B cell (primary cell): ENCODE results near the gene TPCN2. TPM values are rescaled to one million over a fixed set of nuclear protein-coding genes. Genes with fewer than 3 reads are reported as not detected.

ENCODE experiments used
- ATAC-seq: fragments of 200-7000 bp; cut with Tn5 transposase; one replicate; pipeline ENCODE4 v1.10.0; 2021; ENCODE audit warnings: low read depth, mild to moderate bottlenecking, moderate number of reproducible peaks, moderate library complexity
- CTCF ChIA-PET: fragments of 350-600 bp; sonication (Branson Sonifier 250); formaldehyde crosslinking; loops from one replicate; lab custom pipeline; 2021; ENCODE audit warnings: antibody characterized with exemption, inconsistent platforms; lab: Charles Lee
- POLR2A ChIA-PET: fragments of 350-600 bp; sonication (Branson Sonifier 250); formaldehyde crosslinking; loops from one replicate; lab custom pipeline; 2021; ENCODE audit warnings: antibody characterized with exemption; lab: Charles Lee
- DNase-seq: peaks from one replicate; pipeline ENCODE4 v3.0.0; 2013
- H2AFZ ChIP-seq: 2 replicates; pipeline ENCODE4 v1.6.1; 2012; ENCODE audit warnings: mild to moderate bottlenecking, low read depth, low read length; ENCODE audit not compliant: insufficient read depth, poor library complexity, severe bottlenecking
- H3K27ac ChIP-seq, 2 donors: 1 replicate in 1 of 2; 2 replicates in 1 of 2; pipeline ENCODE4 v1.5.1; 2012 to 2013; ENCODE audit warnings: low read length in 2 of 2, mild to moderate bottlenecking in 2 of 2, moderate library complexity in 1 of 2
- H3K27me3 ChIP-seq, 4 experiments: fragments of 200-600 bp in 1 of 4; sonication (generic) in 1 of 4; replicated peaks in 1 of 4; 1 replicate in 2 of 4; 2 replicates in 2 of 4; pipeline versions ENCODE4 v1.6.1 to v1.7.0; 2013 to 2016; ENCODE audit warnings: low read length in 3 of 4, mild to moderate bottlenecking in 2 of 4, mixed read lengths in 1 of 4, moderate library complexity in 1 of 4; ENCODE audit not compliant: insufficient read depth in 4 of 4, control insufficient read depth in 3 of 4; ENCODE audit errors: control extremely low read depth in 1 of 4
- H3K36me3 ChIP-seq, 2 experiments: replicated peaks in 1 of 2; 1 replicate in 1 of 2; 2 replicates in 1 of 2; pipeline versions ENCODE4 v1.6.1 to v1.7.1; 2013; ENCODE audit warnings: low read length in 1 of 2; ENCODE audit not compliant: insufficient read depth in 2 of 2, control insufficient read depth in 1 of 2; ENCODE audit errors: control extremely low read depth in 1 of 2, extremely low read depth in 1 of 2
- H3K4me1 ChIP-seq, 2 donors: fragments of 200-600 bp in 1 of 2; sonication (generic) in 1 of 2; 1 replicate in 1 of 2; 2 replicates in 1 of 2; pipeline versions ENCODE4 v1.5.1 to v1.6.1; 2013 to 2017; ENCODE audit warnings: low read length in 2 of 2; ENCODE audit not compliant: control insufficient read depth in 2 of 2, insufficient read depth in 2 of 2
- H3K4me2 ChIP-seq: replicated peaks from 2 replicates; pipeline ENCODE3; 2012; ENCODE audit warnings: mild to moderate bottlenecking, low read depth, low read length; ENCODE audit not compliant: poor library complexity, severe bottlenecking
- H3K4me3 ChIP-seq, 5 experiments: fragments of 200-600 bp in 1 of 5; sonication (generic) in 1 of 5; 1 replicate in 3 of 5; 2 replicates in 2 of 5; pipeline versions ENCODE4 v1.5.1 to v1.7.0; 2011 to 2016; ENCODE audit warnings: low read length in 4 of 5, mild to moderate bottlenecking in 4 of 5, low read depth in 2 of 5, control low read depth in 1 of 5, moderate library complexity in 1 of 5; ENCODE audit not compliant: insufficient read depth in 1 of 5; ENCODE audit errors: control extremely low read depth in 1 of 5, extremely low read depth in 1 of 5
- H3K79me2 ChIP-seq: fragments of 200-600 bp; sonication (generic); one replicate; pipeline ENCODE4 v1.6.0; 2016; ENCODE audit warnings: low read length; ENCODE audit not compliant: control insufficient read depth, insufficient read depth
- H3K9ac ChIP-seq: fragments of 200-600 bp; sonication (generic); 2 replicates; pipeline ENCODE4 v1.6.1; 2017; ENCODE audit warnings: mild to moderate bottlenecking, low read length, moderate library complexity
- H3K9me3 ChIP-seq, 3 donors: one replicate each; pipeline versions ENCODE4 v1.6.1 to v1.7.1; 2013; ENCODE audit warnings: low read length in 2 of 3; ENCODE audit not compliant: control insufficient read depth in 2 of 3, insufficient read depth in 1 of 3; ENCODE audit errors: control extremely low read depth in 1 of 3
- H4K20me1 ChIP-seq: 2 replicates; pipeline ENCODE4 v1.6.0; 2012; ENCODE audit warnings: mild to moderate bottlenecking, low read length; ENCODE audit not compliant: insufficient read depth, control insufficient read depth, poor library complexity, severe bottlenecking
- H3K27ac Mint-ChIP-seq: one replicate; pipeline ENCODE4 v1.8.0; 2021; ENCODE audit warnings: mixed read lengths
- H3K27me3 Mint-ChIP-seq: one replicate; pipeline ENCODE4 v1.8.0; 2021; ENCODE audit warnings: mixed read lengths
- H3K4me1 Mint-ChIP-seq: one replicate; pipeline ENCODE4 v1.8.0; 2021; ENCODE audit warnings: mixed read lengths
- H3K4me3 Mint-ChIP-seq: one replicate; pipeline ENCODE4 v1.8.0; 2021; ENCODE audit warnings: mixed read lengths
- H3K9me3 Mint-ChIP-seq: one replicate; pipeline ENCODE4 v1.8.0; 2022; ENCODE audit warnings: mixed read lengths; ENCODE audit not compliant: insufficient read depth
- CTCF ChIP-seq: fragments of 200-600 bp; IDR thresholded peaks from one replicate; pipeline ENCODE4 v1.8.0; 2022; ENCODE audit warnings: antibody characterized with exemption, mild to moderate bottlenecking
- EZH2 ChIP-seq: IDR thresholded peaks from 2 replicates; pipeline ENCODE4 v1.6.1; 2012; ENCODE audit warnings: borderline replicate concordance, low read depth, mild to moderate bottlenecking, moderate library complexity, low read length; ENCODE audit not compliant: insufficient read depth, poor library complexity, severe bottlenecking
- WGBS: methylation state at CpG from one replicate; pipeline ENCODE4 v1.1.5; 2013; ENCODE audit warnings: missing lambda C conversion rate; ENCODE audit not compliant: insufficient coverage; 5-methylcytosine and 5-hydroxymethylcytosine counted together
- intact Hi-C: fragments of 100-400 bp; cut with micrococcal nuclease; formaldehyde crosslinking; loops from one replicate; pipeline ENCODE4 v1.10.0; 2022
- polyA plus RNA-seq: library from polyadenylated mRNA; depleted of rRNA; stranded (reverse); fragments of >200 nt; gene quantifications from 2 replicates; pipeline ENCODE4 v1.2.3, GENCODE V29; 2012
- total RNA-seq, 2 donors: library from RNA; stranded (reverse); fragments of 120-200 nt in 1 of 2; gene quantifications; 1 replicate in 1 of 2; 2 replicates in 1 of 2; pipeline versions ENCODE4 v1.2.3 to v1.2.4, GENCODE V29; 2013 to 2022

The TPCN2 gene
- total and polyA plus RNA-seq, 2 donors (not counting 1 experiment from before 2014, with no cell fraction given), result 16.8 to 71.4 TPM

DNA sequence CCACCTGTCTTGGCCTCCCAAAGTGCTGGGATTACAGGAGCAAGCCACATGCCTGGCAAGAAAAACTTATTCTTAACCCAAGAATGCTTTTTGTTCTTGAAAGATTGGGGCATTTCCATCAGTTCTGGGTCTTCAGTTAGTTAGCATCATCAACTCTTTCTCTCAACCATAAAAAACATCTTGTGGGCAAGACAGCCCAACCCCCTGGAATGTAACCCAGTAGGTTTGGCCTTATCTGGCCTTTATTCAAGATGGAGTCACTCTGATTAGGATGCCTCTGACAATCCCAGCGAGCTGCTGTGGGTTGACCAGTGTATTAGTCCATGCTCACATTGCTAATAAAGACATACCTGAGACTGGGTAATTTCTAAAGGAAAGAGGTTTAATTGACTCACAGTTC, 9.2 kb upstream of the TPCN2 start:
- peaks cover 19% of the 10 kb centered on the region for H3K27me3 Mint-ChIP-seq
- H3K4me1 ChIP-seq, result no peaks in the 10 kb centered on the region
- no peaks in the 10 kb centered on the region for H3K79me2 ChIP-seq
- CTCF ChIA-PET, result no interaction called here
- H3K36me3 ChIP-seq, result no peaks in the 10 kb centered on the region
- DNase-seq (no peak), ATAC-seq (no peak)
- H3K4me2 ChIP-seq, result no peak overlapping the region
- no peak overlapping the region for H3K4me3 Mint-ChIP-seq
- no CpG with 5 or more reads among the region's 1 CpG for WGBS
- peaks cover 4% of the 10 kb centered on the region for H3K4me1 Mint-ChIP-seq
- H2AFZ ChIP-seq, result no peak overlapping the region
- no peaks in the 10 kb centered on the region for H3K9me3 ChIP-seq
- H3K9me3 Mint-ChIP-seq, result no peaks in the 10 kb centered on the region
- intact Hi-C loops, result no loop called here
- POLR2A ChIA-PET, result no interaction called here
- no peaks in the 10 kb centered on the region for H4K20me1 ChIP-seq
- no peak overlapping the region for H3K9ac ChIP-seq
- H3K27ac ChIP-seq, result no peak overlapping the region
- no peak overlapping the region for H3K4me3 ChIP-seq
- TF ChIP-seq EZH2, result no peak
- TF ChIP-seq CTCF, result no peak
- H3K27me3 ChIP-seq, result no peaks in the 10 kb centered on the region
- H3K27ac Mint-ChIP-seq, result no peak overlapping the region

DNA sequence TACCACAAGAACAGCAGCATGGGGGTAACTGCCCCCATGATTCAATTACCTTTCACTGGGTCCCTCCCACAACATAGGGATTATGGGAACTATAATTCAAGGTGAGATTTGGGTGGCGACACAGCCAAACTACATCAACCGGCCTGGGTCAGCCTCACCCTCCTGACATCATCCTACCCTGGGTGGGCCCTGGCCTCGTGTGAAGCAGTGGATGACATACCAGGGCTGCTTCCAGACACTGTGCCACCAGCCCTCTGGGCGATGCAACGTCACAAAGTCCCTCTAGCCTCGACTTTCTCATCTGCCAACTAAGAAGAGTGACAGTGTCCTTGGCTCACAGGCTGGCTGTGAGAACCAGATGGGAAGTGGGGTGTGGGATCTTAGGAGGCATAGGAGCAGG, 8.7 kb upstream of the TPCN2 start:
- Histone ChIP-seq H3K79me2 (no peaks in the 10 kb centered on the region), H2AFZ (no peak overlapping the region), H3K27ac (no peak overlapping the region), H3K9me3 (no peaks in the 10 kb centered on the region), H4K20me1 (no peaks in the 10 kb centered on the region), H3K4me1 (no peaks in the 10 kb centered on the region), H3K27me3 (no peaks in the 10 kb centered on the region), H3K9ac (no peak overlapping the region), H3K36me3 (no peaks in the 10 kb centered on the region), H3K4me2 (no peak overlapping the region), H3K4me3 (no peak overlapping the region)
- DNase-seq (no peak), ATAC-seq (no peak)
- ChIA-PET POLR2A (interaction anchor here (0.7 kb wide), 1 partner anchor 12 kb away, joined by 3 read pairs; no protein-coding TSS in a partner anchor), CTCF (no interaction called here)
- TF ChIP-seq CTCF, result no peak
- no peak for TF ChIP-seq EZH2
- WGBS, result 96% methylated on average over 6 of the region's 6 CpGs
- H3K9me3 Mint-ChIP-seq, result no peaks in the 10 kb centered on the region
- H3K4me1 Mint-ChIP-seq, result peaks cover 4% of the 10 kb centered on the region
- H3K4me3 Mint-ChIP-seq, result no peak overlapping the region
- H3K27me3 Mint-ChIP-seq, result peaks cover 22% of the 10 kb centered on the region
- intact Hi-C loops, result loop anchor here (10.0 kb wide), 1 partner anchor 575 kb away; the partner anchor contains the start of gene PPP6R3
- no peak overlapping the region for H3K27ac Mint-ChIP-seq
